ENCODE measurements around the gene ACIN1.

Gene ACIN1, protein sequence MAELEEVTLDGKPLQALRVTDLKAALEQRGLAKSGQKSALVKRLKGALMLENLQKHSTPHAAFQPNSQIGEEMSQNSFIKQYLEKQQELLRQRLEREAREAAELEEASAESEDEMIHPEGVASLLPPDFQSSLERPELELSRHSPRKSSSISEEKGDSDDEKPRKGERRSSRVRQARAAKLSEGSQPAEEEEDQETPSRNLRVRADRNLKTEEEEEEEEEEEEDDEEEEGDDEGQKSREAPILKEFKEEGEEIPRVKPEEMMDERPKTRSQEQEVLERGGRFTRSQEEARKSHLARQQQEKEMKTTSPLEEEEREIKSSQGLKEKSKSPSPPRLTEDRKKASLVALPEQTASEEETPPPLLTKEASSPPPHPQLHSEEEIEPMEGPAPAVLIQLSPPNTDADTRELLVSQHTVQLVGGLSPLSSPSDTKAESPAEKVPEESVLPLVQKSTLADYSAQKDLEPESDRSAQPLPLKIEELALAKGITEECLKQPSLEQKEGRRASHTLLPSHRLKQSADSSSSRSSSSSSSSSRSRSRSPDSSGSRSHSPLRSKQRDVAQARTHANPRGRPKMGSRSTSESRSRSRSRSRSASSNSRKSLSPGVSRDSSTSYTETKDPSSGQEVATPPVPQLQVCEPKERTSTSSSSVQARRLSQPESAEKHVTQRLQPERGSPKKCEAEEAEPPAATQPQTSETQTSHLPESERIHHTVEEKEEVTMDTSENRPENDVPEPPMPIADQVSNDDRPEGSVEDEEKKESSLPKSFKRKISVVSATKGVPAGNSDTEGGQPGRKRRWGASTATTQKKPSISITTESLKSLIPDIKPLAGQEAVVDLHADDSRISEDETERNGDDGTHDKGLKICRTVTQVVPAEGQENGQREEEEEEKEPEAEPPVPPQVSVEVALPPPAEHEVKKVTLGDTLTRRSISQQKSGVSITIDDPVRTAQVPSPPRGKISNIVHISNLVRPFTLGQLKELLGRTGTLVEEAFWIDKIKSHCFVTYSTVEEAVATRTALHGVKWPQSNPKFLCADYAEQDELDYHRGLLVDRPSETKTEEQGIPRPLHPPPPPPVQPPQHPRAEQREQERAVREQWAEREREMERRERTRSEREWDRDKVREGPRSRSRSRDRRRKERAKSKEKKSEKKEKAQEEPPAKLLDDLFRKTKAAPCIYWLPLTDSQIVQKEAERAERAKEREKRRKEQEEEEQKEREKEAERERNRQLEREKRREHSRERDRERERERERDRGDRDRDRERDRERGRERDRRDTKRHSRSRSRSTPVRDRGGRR

DNA sequence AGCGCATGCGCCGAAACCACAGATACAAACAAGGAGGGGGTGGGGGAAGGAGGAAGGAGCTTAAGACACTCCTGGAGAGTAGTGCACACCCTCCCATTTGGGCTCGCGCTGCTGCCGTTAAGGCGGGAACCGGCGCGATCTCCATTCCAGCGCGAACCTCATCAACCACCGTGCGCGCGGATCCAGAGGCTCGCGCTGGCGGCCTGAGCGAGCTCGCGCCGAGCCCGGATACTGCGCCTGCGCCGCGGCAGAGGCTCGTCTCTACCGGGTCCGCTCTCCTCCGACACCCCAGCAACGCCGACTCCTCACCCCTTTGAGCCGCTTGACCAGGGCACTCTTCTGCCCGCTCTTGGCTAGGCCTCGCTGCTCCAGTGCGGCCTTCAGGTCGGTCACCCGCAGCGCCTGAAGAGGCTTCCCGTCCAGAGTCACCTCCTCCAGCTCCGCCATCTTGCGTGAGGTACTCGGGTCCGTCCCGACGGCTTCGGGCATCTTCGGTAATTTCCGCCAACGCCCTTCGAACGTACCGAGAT lies at the start of gene ACIN1:
TSS of gene ACIN1 (minus strand) at position 471 of the 530 bp plus-strand sequence. CDS start at position 447, 24 bp downstream.
- DNase-seq (ENCODE audit: low read depth in 2 of 3, low spot score in 1 of 3), result peak; percentile 52 to 66 (median 57)

DNA sequence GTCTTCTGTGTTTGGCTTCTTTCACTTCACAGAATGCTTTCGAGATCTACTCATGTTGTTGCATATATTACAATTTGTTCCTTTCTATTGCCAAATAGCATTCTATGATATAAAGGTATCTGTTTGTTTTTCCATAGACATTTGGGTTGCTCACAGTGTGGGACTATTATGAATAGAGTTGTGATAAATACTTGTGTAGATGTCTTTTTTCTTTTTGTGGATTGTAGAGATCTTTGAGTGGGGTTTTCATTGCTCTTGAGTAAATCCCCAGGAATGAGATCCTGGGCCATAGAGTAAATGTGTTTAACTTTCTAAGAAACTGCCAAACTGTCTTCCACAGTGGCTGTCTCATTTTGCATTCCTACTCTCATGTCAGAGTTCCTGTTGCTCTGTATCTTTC lies 49.0 kb upstream of the ACIN1 start:
- no peak for DNase-seq (ENCODE audit: low read depth in 2 of 3, low spot score in 1 of 3)

DNA sequence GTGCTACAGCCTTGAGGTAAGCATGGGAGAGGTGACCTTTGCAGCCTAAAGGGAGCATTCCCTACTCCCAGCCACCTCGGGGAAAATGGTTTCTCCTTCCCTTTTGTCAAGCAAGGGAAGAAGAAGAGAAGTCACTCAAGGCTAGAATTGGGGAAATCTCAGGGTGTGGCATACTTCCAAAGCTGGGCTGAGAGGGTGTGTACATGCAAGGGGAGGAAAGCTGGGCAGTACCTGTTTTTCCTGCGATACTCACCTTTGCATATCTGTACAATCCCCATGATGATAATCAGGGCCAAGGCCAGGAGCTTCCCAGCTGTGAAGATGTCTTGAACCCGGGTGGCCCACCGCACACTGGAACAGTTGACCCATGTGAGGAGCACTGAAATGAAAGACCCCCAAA lies 47.9 kb upstream of the ACIN1 start:
- DNase-seq (ENCODE audit: low read depth in 2 of 3, low spot score in 1 of 3), result no peak

DNA sequence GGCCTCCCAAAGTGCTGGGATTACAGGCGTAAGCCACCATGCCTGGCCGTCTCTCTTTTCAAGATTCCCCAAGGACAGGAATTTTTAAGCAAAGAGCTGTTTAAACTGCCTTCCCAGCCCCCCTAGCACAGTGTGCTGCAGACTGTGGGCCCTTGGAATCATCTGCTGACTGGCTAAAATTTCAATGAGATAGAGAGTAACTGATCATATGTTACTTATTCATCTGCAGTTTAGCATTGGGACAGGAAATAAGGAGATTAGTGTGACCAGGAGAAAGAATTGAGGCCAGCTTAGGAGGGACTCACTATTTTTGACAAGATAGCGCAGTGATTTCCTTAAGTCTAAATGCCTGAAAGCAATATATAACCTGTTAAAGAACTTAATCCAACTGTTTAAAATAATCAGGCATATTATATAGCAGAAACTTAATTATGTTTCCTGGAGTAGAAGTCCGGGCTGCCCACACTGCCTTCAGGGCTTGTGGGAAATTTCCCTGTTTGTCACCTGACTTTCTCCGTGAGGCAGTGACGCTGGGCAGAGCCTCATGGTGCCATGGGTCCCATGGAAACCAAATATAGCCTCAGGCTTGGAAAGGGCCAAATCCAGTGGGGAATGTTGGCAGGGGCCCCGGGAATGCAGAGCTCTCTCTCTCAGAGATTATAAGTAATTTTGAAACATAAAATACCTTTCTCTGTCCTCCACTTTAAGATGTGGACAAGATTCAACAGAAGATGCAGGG lies 46.9 kb upstream of the ACIN1 start:
- no peak for DNase-seq (ENCODE audit: low read depth in 2 of 3, low spot score in 1 of 3)

DNA sequence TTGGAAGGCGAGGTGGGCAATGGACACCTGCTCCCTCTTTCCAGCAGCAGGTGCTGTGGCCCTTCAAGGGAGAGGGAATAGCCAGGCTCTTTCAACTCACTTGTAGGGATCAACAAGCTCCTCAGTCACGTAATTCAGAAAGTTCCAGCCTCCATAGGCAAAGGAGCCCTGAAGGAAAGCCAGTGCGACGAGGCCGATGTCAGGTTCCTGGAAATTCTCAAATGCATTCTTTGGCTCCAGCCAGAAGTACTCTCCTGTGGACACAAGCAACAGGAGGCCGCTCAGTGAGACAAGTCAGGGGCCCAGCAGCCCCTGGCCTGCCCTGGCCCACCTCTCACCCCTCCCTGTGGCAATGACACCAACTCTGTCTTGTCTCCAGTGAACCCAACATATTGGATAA lies 45.4 kb upstream of the ACIN1 start:
- DNase-seq (ENCODE audit: low read depth in 2 of 3, low spot score in 1 of 3), result no peak

DNA sequence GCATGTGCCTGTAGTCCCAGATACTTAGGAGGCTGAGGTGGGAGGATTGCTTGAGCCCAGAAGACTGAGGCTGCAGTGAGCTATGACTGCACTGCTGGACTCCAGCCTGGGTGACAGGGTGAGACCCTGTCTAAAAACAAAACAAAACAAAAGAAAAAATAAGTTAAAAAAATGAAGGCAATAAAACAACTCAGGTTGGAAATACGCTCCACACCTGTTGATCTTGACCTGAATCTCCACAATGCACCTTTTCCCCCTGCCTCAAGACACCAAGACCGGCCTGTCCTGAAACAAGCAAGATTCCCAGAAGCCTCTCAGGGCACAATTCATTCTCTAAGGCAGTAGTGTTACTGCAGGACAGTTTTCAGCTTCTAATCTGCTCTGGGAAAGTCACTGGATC lies 44.9 kb upstream of the ACIN1 start:
- no peak for DNase-seq (ENCODE audit: low read depth in 2 of 3, low spot score in 1 of 3)

DNA sequence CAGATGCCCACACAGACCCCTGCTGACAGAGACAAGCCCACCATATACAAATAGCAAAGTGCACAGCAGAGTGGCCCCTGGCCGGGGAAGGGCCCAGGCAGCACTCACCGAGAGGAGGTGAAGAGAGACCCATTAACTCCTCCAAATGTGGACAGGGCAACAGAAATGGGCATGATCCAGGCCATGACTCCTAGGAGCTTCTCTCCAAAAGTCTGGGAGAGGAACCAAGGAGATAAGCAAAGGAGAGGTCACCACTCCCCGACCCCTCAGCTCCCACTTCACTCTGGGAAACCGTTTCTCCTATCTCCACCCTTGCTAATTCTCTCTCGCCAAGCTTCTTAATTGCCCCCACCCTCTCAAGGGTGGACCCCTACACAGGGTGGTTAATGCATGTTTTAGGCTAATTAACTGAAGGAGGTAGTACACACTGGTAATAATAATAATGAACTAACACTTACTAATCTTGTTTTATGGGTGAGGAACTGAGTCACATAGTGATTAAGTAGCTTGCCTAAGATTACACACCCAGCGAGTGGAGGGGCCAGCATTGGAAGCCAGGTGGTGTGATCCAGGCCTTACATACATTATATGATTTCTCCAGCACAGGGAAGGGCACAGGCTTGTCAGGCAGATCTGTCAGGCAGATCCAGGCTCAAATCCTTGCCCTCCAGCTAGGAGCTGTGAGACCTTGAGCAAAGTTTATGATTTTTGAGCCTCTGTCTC lies 43.0 kb upstream of the ACIN1 start:
- DNase-seq (ENCODE audit: low read depth in 2 of 3, low spot score in 1 of 3), result no peak

DNA sequence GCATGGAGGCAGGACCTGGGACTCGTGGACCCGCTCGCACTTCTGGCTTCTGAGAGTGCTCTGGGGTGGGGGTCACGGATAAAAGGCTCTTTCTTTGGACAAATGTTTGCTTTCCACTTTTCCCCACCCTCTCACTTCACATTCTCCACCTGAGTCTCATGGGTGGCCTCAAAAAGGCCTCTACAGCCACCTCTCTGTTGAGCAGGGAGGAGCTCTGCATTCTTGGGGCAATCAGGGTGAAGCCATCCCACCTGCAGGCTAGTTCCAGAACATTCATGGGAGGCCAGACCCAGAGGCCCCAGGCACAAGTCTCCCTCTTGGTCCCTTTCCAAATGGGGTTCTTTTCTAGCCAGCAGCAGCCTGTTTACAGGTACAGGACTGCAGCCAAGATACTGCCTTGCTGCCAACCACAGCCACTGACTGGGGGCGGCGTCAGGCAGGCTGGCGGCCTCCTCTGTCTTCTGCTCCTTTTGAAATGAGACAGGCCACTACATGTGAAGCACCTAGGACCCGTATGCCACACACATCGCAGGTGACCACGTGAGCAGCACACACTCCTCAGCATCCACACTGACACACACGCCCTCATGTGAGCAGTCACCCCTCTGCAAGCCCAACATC lies 42.4 kb upstream of the ACIN1 start:
- no peak for DNase-seq (ENCODE audit: low read depth in 2 of 3, low spot score in 1 of 3)

DNA sequence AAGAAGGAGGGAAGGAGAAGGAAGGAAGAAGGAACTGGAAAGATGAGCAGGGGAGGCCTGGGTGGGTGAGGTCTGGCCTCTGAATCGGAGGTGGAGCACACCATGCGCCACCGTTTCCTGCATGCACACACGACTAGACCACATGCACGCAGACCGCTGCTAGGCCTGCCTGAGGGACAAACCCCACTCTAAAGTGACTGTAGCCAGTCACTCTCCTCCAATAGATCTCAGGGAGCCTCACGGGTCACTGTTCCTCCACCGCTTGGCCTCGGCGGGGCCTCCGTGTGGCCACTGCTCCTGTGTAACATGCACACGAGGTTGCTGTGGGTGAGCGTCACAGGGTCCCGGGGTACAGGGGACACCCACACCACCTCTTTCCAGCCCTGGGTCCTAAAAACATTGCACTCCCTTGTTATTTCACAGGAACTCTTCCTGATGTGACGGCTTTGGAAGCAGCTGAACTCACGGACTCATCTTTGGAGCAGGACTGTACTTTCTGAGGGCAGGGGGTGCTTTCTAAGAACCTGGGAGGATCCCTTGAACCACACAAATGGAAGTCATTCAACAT lies 41.7 kb upstream of the ACIN1 start:
- DNase-seq (ENCODE audit: low read depth in 2 of 3, low spot score in 1 of 3), result no peak

DNA sequence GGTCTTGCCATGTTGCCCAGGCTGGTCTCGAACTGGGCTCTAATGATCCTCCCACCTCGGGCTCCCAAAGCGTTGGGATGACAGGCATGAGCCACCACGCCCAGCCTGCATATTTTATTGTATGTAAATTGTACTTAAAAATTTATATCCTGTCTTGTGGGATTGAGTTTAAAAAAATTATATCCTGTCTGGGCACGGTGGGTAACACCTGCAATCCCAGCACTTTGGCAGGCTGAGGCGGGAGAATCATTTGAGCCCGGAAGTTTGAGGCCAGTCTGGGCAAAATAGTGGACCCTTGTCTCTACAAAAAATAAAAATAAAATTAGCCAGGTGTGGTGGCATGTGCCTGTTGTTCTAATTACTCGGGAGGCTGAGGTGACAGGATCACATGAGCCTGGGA lies 38.0 kb upstream of the ACIN1 start:
- no peak for DNase-seq (ENCODE audit: low read depth in 2 of 3, low spot score in 1 of 3)

DNA sequence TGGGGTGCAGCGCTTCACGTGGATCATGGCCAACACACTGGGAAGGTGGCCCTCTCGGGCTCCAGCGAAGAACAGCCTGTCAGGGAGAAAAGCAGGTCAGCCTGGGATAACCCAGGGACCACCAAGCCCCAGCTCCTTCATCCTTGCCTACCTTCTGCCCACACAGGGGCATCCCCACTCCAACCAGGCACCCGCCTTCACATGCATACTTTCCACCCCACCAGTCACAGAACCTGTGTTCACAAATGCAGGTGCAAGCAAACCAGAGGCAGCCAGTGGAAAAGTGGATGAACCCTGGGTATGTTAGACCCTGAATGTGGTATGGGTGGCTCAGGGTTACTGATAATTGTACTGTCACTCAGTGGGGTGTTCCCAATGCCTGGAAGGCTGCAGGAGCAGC lies 36.5 kb upstream of the ACIN1 start:
- no peak for DNase-seq (ENCODE audit: low read depth in 2 of 3, low spot score in 1 of 3)

DNA sequence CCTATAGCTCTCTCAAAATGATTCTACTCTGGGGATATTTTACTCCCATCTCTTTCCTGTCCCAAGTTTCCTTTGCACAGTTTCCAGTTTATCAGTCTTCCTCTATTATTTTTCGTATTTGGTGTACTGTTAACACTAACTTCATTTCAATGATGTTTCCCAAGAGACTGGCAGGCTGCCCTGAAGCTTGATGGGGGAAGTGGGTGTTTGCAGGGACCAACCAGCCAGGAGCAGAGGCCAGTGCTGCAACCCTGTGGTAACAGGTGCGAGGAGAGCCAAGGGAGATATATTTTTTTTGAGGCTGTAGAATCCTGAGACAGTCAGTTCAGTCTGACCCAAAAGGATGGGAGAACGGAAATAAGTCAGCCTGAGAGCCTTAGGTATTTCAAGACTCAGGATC lies 35.9 kb upstream of the ACIN1 start:
- DNase-seq (ENCODE audit: low read depth in 2 of 3, low spot score in 1 of 3), result no peak

DNA sequence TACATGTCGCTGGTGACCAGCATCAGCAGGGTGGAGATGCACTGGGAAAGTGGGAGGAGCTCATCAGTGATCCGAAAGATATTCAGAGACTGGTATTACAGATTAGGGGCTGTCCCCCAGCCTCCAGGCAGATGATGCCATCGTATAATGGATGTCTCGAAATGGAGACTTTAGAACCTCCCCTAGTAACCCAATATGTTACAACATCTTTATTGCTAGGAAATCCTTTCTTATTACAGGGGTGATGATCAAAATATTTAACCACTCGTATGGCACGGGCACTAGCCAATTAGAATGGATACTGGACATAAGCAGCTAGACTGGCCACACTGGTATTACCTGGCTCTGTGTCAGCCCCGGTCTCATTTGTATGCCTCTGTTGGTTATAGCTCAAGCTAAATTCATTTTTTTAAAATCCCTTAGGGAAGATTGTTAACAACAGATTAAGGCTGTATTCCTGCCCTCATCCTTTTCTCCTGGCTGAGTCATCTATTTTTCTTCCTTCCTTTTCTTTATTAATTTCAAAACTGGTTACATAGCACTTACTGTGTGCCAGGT lies 34.9 kb upstream of the ACIN1 start:
- DNase-seq (ENCODE audit: low read depth in 2 of 3, low spot score in 1 of 3), result no peak

DNA sequence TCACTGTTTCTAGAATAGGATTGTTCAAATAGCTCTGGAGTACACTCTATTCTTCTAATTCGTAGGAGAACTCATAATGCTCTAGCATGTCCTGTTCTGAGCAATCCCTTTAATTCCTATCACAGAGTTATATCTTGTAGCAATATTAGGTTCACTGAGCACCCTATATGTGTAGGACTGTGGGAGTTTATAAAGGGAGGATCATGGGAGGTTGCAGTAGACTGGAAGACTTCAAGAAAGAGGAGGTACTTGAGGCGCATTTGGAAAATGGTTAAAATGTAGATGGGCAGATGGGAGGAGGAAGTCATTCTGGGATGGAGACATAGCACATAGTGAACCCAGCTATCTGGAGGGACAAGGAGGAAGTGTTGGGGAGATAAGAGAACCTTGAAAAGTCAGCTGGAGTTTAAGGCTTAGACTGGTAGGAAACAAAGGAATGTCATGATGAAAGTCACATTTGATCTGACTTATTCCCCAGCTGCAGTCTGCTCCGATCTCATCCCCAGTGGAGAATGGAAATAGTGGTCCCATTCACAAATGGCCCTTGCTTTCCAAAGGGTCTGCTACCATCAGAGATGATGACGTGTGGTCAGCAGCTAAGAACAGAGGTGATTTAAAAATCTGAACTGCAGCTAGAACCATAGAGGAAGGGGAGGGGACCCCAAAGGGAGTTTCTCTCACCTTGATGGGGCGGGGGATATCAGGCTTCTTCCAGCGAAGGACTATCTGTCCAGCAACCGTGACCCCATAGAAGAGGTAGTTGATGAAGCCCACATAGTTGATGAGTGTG lies 34.2 kb upstream of the ACIN1 start:
- no peak for DNase-seq (ENCODE audit: low read depth in 2 of 3, low spot score in 1 of 3)

DNA sequence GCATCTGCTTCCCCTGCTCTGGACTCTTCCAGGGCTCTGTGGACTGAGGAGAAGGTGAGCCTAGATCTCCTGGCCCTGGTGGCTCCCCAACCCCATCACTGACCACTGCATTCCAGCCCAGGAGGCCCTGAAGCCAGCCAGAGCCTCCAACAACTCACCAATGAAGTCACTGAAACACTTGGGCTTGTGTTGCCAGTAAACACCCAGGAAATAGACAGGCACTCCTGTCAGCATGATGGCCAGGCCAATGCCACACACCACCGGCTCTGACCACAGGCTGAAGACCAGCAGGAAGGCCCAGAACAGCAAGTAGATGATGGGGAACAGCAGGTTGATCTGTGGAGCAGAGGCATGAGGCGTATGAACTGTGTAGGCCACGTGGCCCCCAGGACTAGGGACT lies 32.9 kb upstream of the ACIN1 start:
- no peak for DNase-seq (ENCODE audit: low read depth in 2 of 3, low spot score in 1 of 3)

DNA sequence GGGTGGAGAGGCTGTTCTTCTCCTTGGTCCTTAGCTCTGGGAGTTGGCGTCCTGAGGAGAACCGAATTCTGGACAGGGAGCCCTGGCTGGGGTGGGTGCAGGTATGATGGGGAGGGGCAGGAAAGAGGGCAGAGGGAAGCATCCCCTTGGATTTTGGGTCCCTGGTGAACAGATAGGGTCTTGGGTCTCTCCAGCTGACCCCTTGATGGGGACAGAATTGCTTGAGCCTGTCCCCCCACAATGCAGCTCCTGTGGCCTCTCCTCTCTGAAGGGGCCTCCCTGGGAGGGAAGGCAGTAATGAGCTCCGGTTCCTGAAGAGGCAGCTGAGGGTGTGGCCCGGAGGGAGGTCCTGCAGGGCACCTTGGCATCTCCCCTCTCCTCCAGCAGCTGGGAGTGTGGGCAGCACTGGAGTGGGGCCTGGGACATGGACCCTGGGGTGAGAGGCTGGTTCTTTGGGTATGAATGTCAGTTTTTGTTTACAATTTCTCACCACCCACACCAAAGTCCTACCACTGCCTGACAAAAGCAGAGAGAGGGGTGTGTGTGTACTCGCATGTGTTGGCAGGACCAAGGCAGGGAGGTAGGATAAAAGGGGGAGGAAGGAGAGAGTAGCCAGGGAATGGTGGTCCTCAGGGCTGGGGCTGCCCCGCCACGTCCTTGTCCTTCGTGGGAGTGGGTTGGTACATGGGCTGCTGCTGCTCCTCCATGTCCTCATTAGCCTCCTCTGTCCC lies 31.8 kb upstream of the ACIN1 start:
- no peak for DNase-seq (ENCODE audit: low read depth in 2 of 3, low spot score in 1 of 3)

DNA sequence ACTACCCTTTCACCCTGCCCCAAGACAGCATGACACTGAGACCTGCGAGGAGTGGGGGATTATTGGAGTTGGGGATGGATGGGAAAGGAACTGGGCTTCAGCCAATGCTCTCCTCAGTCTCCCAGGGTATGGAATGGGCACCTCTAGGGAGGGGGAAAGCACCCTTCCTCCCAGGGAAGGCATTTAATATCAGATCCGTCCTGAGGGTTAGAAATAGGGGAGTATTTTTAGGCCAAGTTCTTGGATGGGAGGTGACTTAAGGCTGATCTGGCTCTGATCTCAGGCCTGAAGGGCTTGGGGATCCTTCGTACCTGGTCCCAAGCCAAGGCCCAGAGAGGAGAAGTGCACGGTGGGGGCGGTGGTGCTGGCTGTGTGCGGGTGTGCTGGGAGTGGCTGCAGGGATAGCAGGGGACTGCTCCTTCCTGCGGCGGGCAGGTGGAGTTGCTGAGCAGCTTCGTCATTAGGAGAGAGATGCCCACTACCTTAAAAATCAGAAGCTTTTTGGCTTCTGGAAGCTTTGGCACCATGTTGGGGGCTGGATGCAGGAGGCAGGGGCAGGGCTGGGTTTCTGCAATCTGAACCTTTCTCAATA lies 31.1 kb upstream of the ACIN1 start:
- DNase-seq (ENCODE audit: low read depth in 2 of 3, low spot score in 1 of 3), result no peak
